H1 (cell line): ENCODE measurements around the gene RIMKLA. TPM values are rescaled to one million over a fixed set of nuclear protein-coding genes. Genes with fewer than 3 reads are reported as not detected.

Experiments
- CTCF ChIA-PET: fragments of 300-600 bp; sonication (Branson Sonifier 250); formaldehyde crosslinking; loops from one replicate; lab custom pipeline; 2021; ENCODE audit not compliant: partially characterized antibody; lab: Charles Lee
- POLR2A ChIA-PET: fragments of 300-600 bp; sonication (Branson Sonifier 250); formaldehyde crosslinking; loops from one replicate; lab custom pipeline; 2021; ENCODE audit warnings: inconsistent platforms; ENCODE audit not compliant: partially characterized antibody; lab: Charles Lee
- DNase-seq, 2 experiments: peaks; one replicate each; pipeline versions ENCODE4 v3.0.0 to v3.0.0-alpha.2; 2010 to 2022; ENCODE audit warnings: low spot score in 2 of 2, low read depth in 1 of 2, mixed read lengths in 1 of 2
- FAIRE-seq: peaks from 2 replicates; lab custom pipeline; 2011; peaks lifted over from hg19 to GRCh38; lab: Jason Lieb, UNC
- H2AFZ ChIP-seq: 2 replicates; pipeline ENCODE4 v1.8.1; 2012; ENCODE audit warnings: low read length, inconsistent platforms
- H2AK5ac ChIP-seq: 2 replicates; pipeline ENCODE4 v1.6.1; 2013; ENCODE audit warnings: low read depth, low read length
- H2BK120ac ChIP-seq: replicated peaks from 2 replicates; pipeline ENCODE3; 2013; ENCODE audit warnings: low read depth, low read length, inconsistent platforms
- H2BK12ac ChIP-seq: 2 replicates; pipeline ENCODE4 v1.6.1; 2013; ENCODE audit warnings: low read depth, low read length
- H2BK15ac ChIP-seq: 2 replicates; pipeline ENCODE4 v1.6.1; 2013; ENCODE audit warnings: low read length
- H2BK20ac ChIP-seq: 2 replicates; pipeline ENCODE4 v1.6.1; 2013; ENCODE audit warnings: low read length
- H2BK5ac ChIP-seq: 2 replicates; pipeline ENCODE4 v1.6.1; 2013; ENCODE audit warnings: low read depth, low read length
- H3K14ac ChIP-seq: 2 replicates; pipeline ENCODE4 v1.6.1; 2013; ENCODE audit warnings: inconsistent platforms; ENCODE audit not compliant: insufficient read length
- H3K18ac ChIP-seq: 2 replicates; pipeline ENCODE4 v1.6.1; 2013; ENCODE audit warnings: low read length; ENCODE audit errors: extremely low read depth
- H3K23ac ChIP-seq: 2 replicates; pipeline ENCODE4 v1.6.1; 2013; ENCODE audit warnings: inconsistent platforms; ENCODE audit not compliant: insufficient read length
- H3K23me2 ChIP-seq: 2 replicates; pipeline ENCODE4 v1.6.1; 2013; ENCODE audit warnings: low read depth, low read length
- H3K27ac ChIP-seq: 2 replicates; pipeline ENCODE4 v1.6.1; 2011; ENCODE audit warnings: low read depth, low read length, inconsistent platforms
- H3K27me3 ChIP-seq, 4 experiments: replicated peaks in 1 of 4; 1 replicate in 1 of 4; 2 replicates in 3 of 4; pipeline versions ENCODE4 v1.6.1 to v1.8.1; 2011 to 2013; ENCODE audit warnings: low read length in 3 of 4, mild to moderate bottlenecking in 3 of 4, inconsistent platforms in 2 of 4, mixed read lengths in 2 of 4, moderate library complexity in 1 of 4; ENCODE audit not compliant: control insufficient read depth in 3 of 4, insufficient read depth in 3 of 4; ENCODE audit errors: extremely low read depth in 1 of 4
- H3K36me3 ChIP-seq, 4 experiments: 2 replicates each; pipeline versions ENCODE4 v1.6.1 to v1.8.1; 2011 to 2013; ENCODE audit warnings: mild to moderate bottlenecking in 4 of 4, low read length in 3 of 4, moderate library complexity in 2 of 4, control low read depth in 1 of 4, inconsistent platforms in 1 of 4; ENCODE audit not compliant: insufficient read depth in 4 of 4, control insufficient read depth in 2 of 4
- H3K4ac ChIP-seq: replicated peaks from 2 replicates; pipeline ENCODE3; 2013; ENCODE audit warnings: low read length, low read depth, mixed read lengths, inconsistent platforms; ENCODE audit not compliant: insufficient read length
- H3K4me1 ChIP-seq, 4 experiments: replicated peaks in 1 of 4; 1 replicate in 1 of 4; 2 replicates in 3 of 4; pipeline versions ENCODE4 v1.6.1 to v1.8.1; 2011 to 2013; ENCODE audit warnings: low read length in 3 of 4, inconsistent platforms in 2 of 4, mixed read lengths in 1 of 4; ENCODE audit not compliant: insufficient read depth in 4 of 4, control insufficient read depth in 3 of 4
- H3K4me2 ChIP-seq, 2 experiments: 2 replicates each; pipeline versions ENCODE4 v1.6.1 to v1.8.1; 2011 to 2013; ENCODE audit warnings: low read depth in 2 of 2, low read length in 2 of 2, control low read depth in 1 of 2, inconsistent platforms in 1 of 2, mild to moderate bottlenecking in 1 of 2; ENCODE audit not compliant: insufficient read depth in 1 of 2
- H3K4me3 ChIP-seq, 4 experiments: fragments of 200-600, 300-600 bp in 1 of 4; sonication (generic), shearing (Covaris generic), sonication (Bioruptor Twin) in 1 of 4; 2 replicates each; pipeline versions ENCODE4 v1.5.1 to v1.8.1; 2011 to 2016; ENCODE audit warnings: low read length in 4 of 4, low read depth in 3 of 4, control low read depth in 2 of 4, inconsistent platforms in 2 of 4, mild to moderate bottlenecking in 2 of 4, mixed read lengths in 1 of 4, moderate library complexity in 1 of 4; ENCODE audit not compliant: insufficient read depth in 2 of 4; ENCODE audit errors: extremely low read depth in 1 of 4
- H3K56ac ChIP-seq: replicated peaks from 2 replicates; pipeline ENCODE3; 2013; ENCODE audit warnings: low read depth, mild to moderate bottlenecking, mixed read lengths, low read length, inconsistent platforms; ENCODE audit not compliant: insufficient read length
- H3K79me1 ChIP-seq: 2 replicates; pipeline ENCODE4 v1.6.1; 2013; ENCODE audit warnings: low read depth, low read length, control low read depth
- H3K79me2 ChIP-seq, 2 experiments: 2 replicates each; pipeline versions ENCODE4 v1.6.1 to v1.8.1; 2012 to 2013; ENCODE audit warnings: low read length in 2 of 2, mild to moderate bottlenecking in 2 of 2, inconsistent platforms in 1 of 2; ENCODE audit not compliant: insufficient read depth in 2 of 2, control insufficient read depth in 1 of 2
- H3K9ac ChIP-seq, 4 experiments: replicated peaks in 1 of 4; 1 replicate in 1 of 4; 2 replicates in 3 of 4; pipeline versions ENCODE4 v1.6.1 to v1.8.1; 2011 to 2013; ENCODE audit warnings: low read depth in 3 of 4, low read length in 3 of 4, control low read depth in 2 of 4, mild to moderate bottlenecking in 2 of 4, moderate library complexity in 2 of 4, inconsistent platforms in 1 of 4; ENCODE audit errors: extremely low read depth in 1 of 4
- H3K9me3 ChIP-seq, 2 experiments: 2 replicates each; pipeline versions ENCODE4 v1.6.1 to v1.8.1; 2012 to 2013; ENCODE audit warnings: mild to moderate bottlenecking in 2 of 2, moderate library complexity in 2 of 2, control low read depth in 1 of 2, inconsistent platforms in 1 of 2, low read depth in 1 of 2, low read length in 1 of 2, mixed read lengths in 1 of 2; ENCODE audit not compliant: insufficient read depth in 2 of 2
- H4K20me1 ChIP-seq, 2 experiments: replicated peaks in 1 of 2; 2 replicates each; pipeline versions ENCODE3 to v1.8.1; 2011 to 2013; ENCODE audit warnings: inconsistent platforms in 2 of 2, low read length in 2 of 2, mild to moderate bottlenecking in 1 of 2; ENCODE audit not compliant: insufficient read depth in 2 of 2, control insufficient read depth in 1 of 2
- H4K5ac ChIP-seq: 2 replicates; pipeline ENCODE4 v1.6.1; 2013; ENCODE audit warnings: low read length, low read depth, mixed read lengths, inconsistent platforms; ENCODE audit not compliant: insufficient read length
- H4K8ac ChIP-seq: 2 replicates; pipeline ENCODE4 v1.8.0; 2013; ENCODE audit warnings: mild to moderate bottlenecking, moderate library complexity, low read length, inconsistent platforms; ENCODE audit not compliant: insufficient read depth; ENCODE audit errors: extremely low read depth
- H4K91ac ChIP-seq: replicated peaks from 2 replicates; pipeline ENCODE3; 2013; ENCODE audit warnings: low read length, mixed read lengths, inconsistent platforms; ENCODE audit not compliant: insufficient read length
- BRCA1 ChIP-seq: IDR thresholded peaks from 2 replicates; pipeline ENCODE4 v1.6.1; 2012; ENCODE audit warnings: low read depth, low read length, improper control_type of control experiment
- CBX5 ChIP-seq: fragments of 300-800, 300-1000 bp; sonication (generic); IDR thresholded peaks from 2 replicates; pipeline ENCODE4 v1.7.1; 2016; ENCODE audit warnings: antibody characterized with exemption, low read length, low read depth
- CHD2 ChIP-seq: IDR thresholded peaks from 2 replicates; pipeline ENCODE4 v1.6.1; 2012; ENCODE audit warnings: low read length, improper control_type of control experiment
- EGR1 ChIP-seq: IDR thresholded peaks from 2 replicates; pipeline ENCODE4 v1.6.1; 2011; ENCODE audit warnings: low read depth, low read length, borderline replicate concordance
- FOSL1 ChIP-seq: IDR thresholded peaks from 2 replicates; pipeline ENCODE4 v1.6.1; 2011; ENCODE audit warnings: mild to moderate bottlenecking, low read depth, low read length, moderate library complexity; ENCODE audit not compliant: insufficient read depth
- KDM4A ChIP-seq: IDR thresholded peaks from one replicate; pipeline ENCODE4 v1.7.1; 2012; ENCODE audit warnings: low read depth, mild to moderate bottlenecking, moderate library complexity, low read length, inconsistent platforms; ENCODE audit not compliant: severe bottlenecking
- NRF1 ChIP-seq: IDR thresholded peaks from 2 replicates; pipeline ENCODE4 v1.6.1; 2011; ENCODE audit warnings: mild to moderate bottlenecking, low read depth, low read length, improper control_type of control experiment
- SIRT6 ChIP-seq: IDR thresholded peaks from one replicate; pipeline ENCODE4 v1.7.1; 2012; ENCODE audit warnings: low read length, inconsistent platforms
- TBP ChIP-seq: IDR thresholded peaks from 2 replicates; pipeline ENCODE4 v1.6.1; 2011; ENCODE audit warnings: low read depth, low read length, improper control_type of control experiment
- WGBS, 2 experiments: shearing (Covaris generic) in 1 of 2; methylation state at CpG; one replicate each; pipeline versions ENCODE4 v1.1.6 to v1.1.7; 2013 to 2015; ENCODE audit warnings: low lambda C conversion rate in 2 of 2, mixed read lengths in 2 of 2, inconsistent platforms in 1 of 2, low coverage in 1 of 2, missing lambda C conversion rate in 1 of 2; ENCODE audit not compliant: insufficient replicate concordance in 2 of 2, insufficient coverage in 1 of 2, insufficient read length in 1 of 2; ENCODE audit errors: extremely low coverage in 1 of 2, missing lambda C conversion rate in 1 of 2; 5-methylcytosine and 5-hydroxymethylcytosine counted together
- polyA plus RNA-seq, 7 experiments: library from polyadenylated mRNA; depleted of rRNA in 3 of 7; stranded (reverse) in 5 of 7; unstranded in 2 of 7; fragments of >200 nt in 5 of 7; fragments of 200-250 nt in 2 of 7; gene quantifications; 1 replicate in 5 of 7; 2 replicates in 1 of 7; 4 replicates in 1 of 7; pipeline versions ENCODE4 v1.2.1 to v1.2.3, GENCODE V29; 2011 to 2013; ENCODE audit warnings: missing spikeins in 2 of 7, mixed read lengths in 2 of 7
- total RNA-seq: library from RNA; stranded (reverse); fragmentation: NEBNext Ultra II Directional; extraction: Animal tissue kit (Norgen Biotek cat#: 25700); gene quantifications from 2 replicates; pipeline ENCODE4 v1.2.1, GENCODE V29; 2021
- TF ChIP-seq, protein P1 (sequence below): IDR thresholded peaks from 2 replicates; pipeline ENCODE4 v1.6.1; 2011; ENCODE audit warnings: low read length, improper control_type of control experiment

The RIMKLA gene
- total and polyA plus RNA-seq, 2 of the 8 experiments (the other 6 are each of a cell fraction or from before 2014, with no cell fraction given) = 3.2 to 5.8 TPM

DNA sequence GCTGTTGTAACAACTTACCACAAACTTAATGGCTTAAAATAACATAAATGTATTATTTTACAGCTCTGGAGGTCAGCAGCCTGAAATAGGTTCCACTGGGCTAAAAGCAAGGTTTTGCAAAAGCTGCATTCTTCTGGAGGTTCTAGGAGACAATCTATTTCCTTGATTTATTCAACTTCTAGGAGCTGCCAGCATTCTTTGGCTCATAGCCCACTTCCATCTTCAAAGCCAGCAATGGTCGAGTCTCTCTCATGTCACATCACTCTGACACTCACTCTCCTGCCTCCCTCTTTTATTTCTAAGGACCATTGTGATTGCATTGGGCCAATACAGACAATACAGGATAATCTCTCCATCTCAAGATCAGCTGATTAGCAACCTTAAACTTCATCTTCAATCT, 30.5 kb upstream of the RIMKLA start:
- no peak overlapping the region for H3K14ac ChIP-seq
- H4K91ac ChIP-seq = no peak overlapping the region
- H2BK20ac ChIP-seq = no peak overlapping the region
- WGBS, 2 experiments = 91% methylated on average over 1 of the region's 1 CpG; no CpG with 5 or more reads in 1 of the 2 experiments
- H3K56ac ChIP-seq = no peak overlapping the region
- H3K9me3 ChIP-seq = no peaks in the 10 kb centered on the region
- no peak overlapping the region for H4K5ac ChIP-seq
- H4K20me1 ChIP-seq = no peaks in the 10 kb centered on the region
- DNase-seq = no peak
- no peak overlapping the region for H3K4me3 ChIP-seq
- no peak overlapping the region for H3K9ac ChIP-seq
- CTCF ChIA-PET = interaction anchor here (0.6 to 1.3 kb wide), 3 partner anchors 10 to 33 kb away, joined by 3 to 5 read pairs (median 3); no protein-coding TSS in a partner anchor
- no peaks in the 10 kb centered on the region for H3K23me2 ChIP-seq
- H2BK120ac ChIP-seq = no peak overlapping the region
- H3K27me3 ChIP-seq = no peaks in the 10 kb centered on the region; a peak in 1 of 7 replicates
- H3K4ac ChIP-seq = no peak overlapping the region
- TF ChIP-seq TBP (no peak), CBX5 (no peak), CHD2 (no peak), FOSL1 (no peak), EGR1 (no peak), KDM4A (no peak), SIRT6 (no peak), BRCA1 (no peak), NRF1 (no peak)
- TF ChIP-seq, protein P1, sequence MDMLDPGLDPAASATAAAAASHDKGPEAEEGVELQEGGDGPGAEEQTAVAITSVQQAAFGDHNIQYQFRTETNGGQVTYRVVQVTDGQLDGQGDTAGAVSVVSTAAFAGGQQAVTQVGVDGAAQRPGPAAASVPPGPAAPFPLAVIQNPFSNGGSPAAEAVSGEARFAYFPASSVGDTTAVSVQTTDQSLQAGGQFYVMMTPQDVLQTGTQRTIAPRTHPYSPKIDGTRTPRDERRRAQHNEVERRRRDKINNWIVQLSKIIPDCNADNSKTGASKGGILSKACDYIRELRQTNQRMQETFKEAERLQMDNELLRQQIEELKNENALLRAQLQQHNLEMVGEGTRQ = no peak
- TF ChIP-seq, all 59 proteins: peak for 0
- Histone ChIP-seq H3K27ac (no peak overlapping the region), H3K23ac (no peak overlapping the region), H2BK5ac (no peak overlapping the region), H3K18ac (no peak overlapping the region), H3K79me2 (no peaks in the 10 kb centered on the region), H3K79me1 (no peaks in the 10 kb centered on the region), H3K4me1 (no peaks in the 10 kb centered on the region), H2AFZ (no peak overlapping the region), H2BK12ac (no peak overlapping the region), H2BK15ac (no peak overlapping the region), H3K4me2 (no peak overlapping the region), H3K36me3 (no peaks in the 10 kb centered on the region), H4K8ac (no peak overlapping the region), H2AK5ac (no peak overlapping the region)
- POLR2A ChIA-PET = interaction anchor here (1.5 kb wide), 1 partner anchor 12 kb away, joined by 4 read pairs; no protein-coding TSS in a partner anchor
- no peak for FAIRE-seq
